Erythroblast (primary cell): ENCODE data around the gene KIAA0753.

Source experiments
- GATA1 ChIP-seq: IDR thresholded peaks from 2 replicates; pipeline ENCODE4 v1.6.1; 2011; ENCODE audit warnings: low read depth, mild to moderate bottlenecking, control low read depth, low read length, moderate library complexity
- POLR2A ChIP-seq: IDR thresholded peaks from 2 replicates; pipeline ENCODE4 v1.6.1; 2011; ENCODE audit warnings: mild to moderate bottlenecking, low read length

DNA sequence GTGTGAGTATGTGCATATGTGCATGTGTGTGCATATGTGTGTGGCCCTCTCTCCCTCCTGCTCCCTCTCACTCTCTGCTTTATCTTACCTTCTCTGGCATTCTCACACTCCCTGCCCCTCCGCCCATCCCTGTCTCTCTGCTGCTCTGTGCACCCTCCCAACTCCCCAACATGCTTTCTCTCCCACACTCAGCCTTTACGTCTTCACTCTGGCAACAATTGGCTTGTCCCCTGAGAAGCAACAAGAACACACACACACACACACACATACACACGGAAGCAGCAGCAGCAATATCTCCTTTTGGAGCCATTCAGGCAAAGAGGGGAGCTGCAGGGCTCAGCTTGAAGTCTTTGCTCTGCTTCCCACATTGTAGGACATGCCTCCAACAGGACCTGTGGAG, 112.0 kb downstream of the KIAA0753 start:
- no peak for TF ChIP-seq POLR2A
- no peak for TF ChIP-seq GATA1
